Immature natural killer cell (primary cell): Measurements from ENCODE around the gene SBNO1. TPM values are rescaled to one million over a fixed set of nuclear protein-coding genes. Genes with fewer than 3 reads are reported as not detected.
"Not testable (repeated sequence)": the region's sequence is repeated elsewhere in the genome, so short reads cannot be mapped to it uniquely, and the experiment has no call there.

Experiments used
- DNase-seq, 3 donors: peaks; one replicate each; pipeline ENCODE4 v3.0.0; 2022; ENCODE audit warnings: mixed read lengths in 1 of 3
- H3K27ac Mint-ChIP-seq, 6 donors: one replicate each; pipeline ENCODE4 v1.8.0; 2020; ENCODE audit warnings: mixed read lengths in 6 of 6, mild to moderate bottlenecking in 5 of 6, inconsistent platforms in 4 of 6, moderate library complexity in 3 of 6
- H3K27me3 Mint-ChIP-seq, 3 donors: one replicate each; pipeline ENCODE4 v1.8.0; 2020 to 2021; ENCODE audit warnings: low read depth in 3 of 3, mild to moderate bottlenecking in 3 of 3, mixed read lengths in 3 of 3, moderate library complexity in 3 of 3, inconsistent platforms in 1 of 3
- H3K36me3 Mint-ChIP-seq, 3 donors: one replicate each; pipeline ENCODE4 v1.8.0; 2020; ENCODE audit warnings: mixed read lengths in 3 of 3, inconsistent platforms in 2 of 3, mild to moderate bottlenecking in 2 of 3
- H3K4me1 Mint-ChIP-seq, 2 donors: one replicate each; pipeline ENCODE4 v1.8.0; 2020; ENCODE audit warnings: inconsistent platforms in 2 of 2, mild to moderate bottlenecking in 2 of 2, mixed read lengths in 2 of 2, moderate library complexity in 1 of 2
- H3K4me3 Mint-ChIP-seq, 5 donors: one replicate each; pipeline ENCODE4 v1.8.0; 2020; ENCODE audit warnings: mild to moderate bottlenecking in 5 of 5, mixed read lengths in 5 of 5, inconsistent platforms in 3 of 5, moderate library complexity in 3 of 5
- H3K9me3 Mint-ChIP-seq, 6 donors: one replicate each; pipeline ENCODE4 v1.8.0; 2020; ENCODE audit warnings: mild to moderate bottlenecking in 6 of 6, mixed read lengths in 6 of 6, inconsistent platforms in 4 of 6, moderate library complexity in 3 of 6
- polyA plus RNA-seq, 3 donors: library from polyadenylated mRNA; unstranded; fragments of 300-500 nt; fragmentation: Illumina TruSeq; gene quantifications; one replicate each; pipeline ENCODE4 v1.2.3, GENCODE V29; 2021

Gene SBNO1
- polyA plus RNA-seq, 3 donors from 2014 or later, result 20.0 to 34.3 (median 26.9) TPM

GRCh38 chr12:123384318-123384993 is 19.8 kb upstream of the SBNO1 start:
- no peaks in the 10 kb centered on the region for H3K36me3 Mint-ChIP-seq
- H3K27me3 Mint-ChIP-seq, result peaks cover 0 to 2% (median 1%) of the 10 kb centered on the region in 3 donors
- H3K4me3 Mint-ChIP-seq, result peak overlapping the region; percentile 89 to 93 (median 91)
- DNase-seq, result no peak
- no peaks in the 10 kb centered on the region for H3K9me3 Mint-ChIP-seq
- peak overlapping the region in 3 of 6 donors; percentile 49 to 61 (median 51) for H3K27ac Mint-ChIP-seq
- peaks cover 26 to 31% of the 10 kb centered on the region in 2 donors for H3K4me1 Mint-ChIP-seq

GRCh38 chr12:123382684-123383083 is 18.0 kb upstream of the SBNO1 start:
- H3K9me3 Mint-ChIP-seq, result no peaks in the 10 kb centered on the region
- no peaks in the 10 kb centered on the region for H3K36me3 Mint-ChIP-seq
- H3K4me3 Mint-ChIP-seq, result peak overlapping the region in 4 of 5 donors; percentile 47 to 66 (median 60)
- peak overlapping the region in 3 of 6 donors; percentile 13 to 71 (median 41) for H3K27ac Mint-ChIP-seq
- peaks cover 17 to 23% of the 10 kb centered on the region in 2 donors for H3K4me1 Mint-ChIP-seq
- no peak for DNase-seq
- peaks cover 0 to 2% (median 0%) of the 10 kb centered on the region in 3 donors for H3K27me3 Mint-ChIP-seq

GRCh38 chr12:123379391-123379790 is 14.7 kb upstream of the SBNO1 start:
- H3K4me3 Mint-ChIP-seq, result no peak overlapping the region
- H3K9me3 Mint-ChIP-seq, result no peaks in the 10 kb centered on the region
- peaks cover 6 to 9% of the 10 kb centered on the region in 2 donors for H3K4me1 Mint-ChIP-seq
- H3K27me3 Mint-ChIP-seq, result no peaks in the 10 kb centered on the region
- no peak for DNase-seq
- H3K27ac Mint-ChIP-seq, result no peak overlapping the region
- H3K36me3 Mint-ChIP-seq, result no peaks in the 10 kb centered on the region

- not testable (repeated sequence) for H3K9me3 Mint-ChIP-seq, H3K4me1 Mint-ChIP-seq, H3K27ac Mint-ChIP-seq, H3K4me3 Mint-ChIP-seq, H3K36me3 Mint-ChIP-seq, H3K27me3 Mint-ChIP-seq, DNase-seq
Observed at GRCh38 chr12:123372415-123372814, 7.8 kb upstream of the SBNO1 start.

- DNase-seq, H3K4me1 Mint-ChIP-seq, H3K9me3 Mint-ChIP-seq, H3K27ac Mint-ChIP-seq, H3K27me3 Mint-ChIP-seq, H3K36me3 Mint-ChIP-seq, H3K4me3 Mint-ChIP-seq: not testable (repeated sequence)
Observed at GRCh38 chr12:123371667-123372368, 7.2 kb upstream of the SBNO1 start.

- Mint-ChIP-seq H3K4me1 (peaks cover 5 to 12% of the 10 kb centered on the region in 2 donors), H3K9me3 (no peaks in the 10 kb centered on the region), H3K4me3 (no peak overlapping the region), H3K36me3 (no peaks in the 10 kb centered on the region), H3K27ac (no peak overlapping the region), H3K27me3 (peaks cover 6 to 11% (median 9%) of the 10 kb centered on the region in 3 donors)
- no peak for DNase-seq
Observed at GRCh38 chr12:123369229-123369628, 4.6 kb upstream of the SBNO1 start.

- not testable (repeated sequence) for H3K36me3 Mint-ChIP-seq, H3K9me3 Mint-ChIP-seq, H3K27ac Mint-ChIP-seq, H3K4me3 Mint-ChIP-seq, DNase-seq
- Mint-ChIP-seq H3K4me1 (peaks cover 12 to 17% of the 10 kb centered on the region in 2 donors), H3K27me3 (peaks cover 9 to 17% (median 14%) of the 10 kb centered on the region in 3 donors)
Observed at GRCh38 chr12:123368431-123368830, 3.8 kb upstream of the SBNO1 start.

- Mint-ChIP-seq H3K36me3 (no peaks in the 10 kb centered on the region), H3K9me3 (no peaks in the 10 kb centered on the region), H3K27ac (peak overlapping the region in 2 of 6 donors; percentile 66), H3K4me3 (peak overlapping the region in 1 of 5 donors; percentile 6), H3K27me3 (peaks cover 9 to 17% (median 17%) of the 10 kb centered on the region in 3 donors), H3K4me1 (peaks cover 18 to 25% of the 10 kb centered on the region in 2 donors)
- DNase-seq, result no peak
Observed at GRCh38 chr12:123367511-123367910, 2.9 kb upstream of the SBNO1 start.

GRCh38 chr12:123365025-123365917 is 624 bp upstream of the SBNO1 start:
- Mint-ChIP-seq H3K36me3 (no peaks in the 10 kb centered on the region), H3K27me3 (peaks cover 9 to 17% (median 17%) of the 10 kb centered on the region in 3 donors), H3K4me1 (peaks cover 18 to 25% of the 10 kb centered on the region in 2 donors), H3K27ac (peak overlapping the region; percentile 90 to 98 (median 98)), H3K4me3 (peak overlapping the region; percentile 91 to 95 (median 94)), H3K9me3 (no peaks in the 10 kb centered on the region)
- peak; percentile 98 to 99 (median 99) for DNase-seq

GRCh38 chr12:123363740-123364531 is 711 bp downstream of the SBNO1 start:
- peaks cover 9 to 17% (median 17%) of the 10 kb centered on the region in 3 donors for H3K27me3 Mint-ChIP-seq
- no peaks in the 10 kb centered on the region for H3K36me3 Mint-ChIP-seq
- no peaks in the 10 kb centered on the region for H3K9me3 Mint-ChIP-seq
- peak overlapping the region; percentile 75 to 96 (median 92) for H3K27ac Mint-ChIP-seq
- peak in 2 of 3 donors; percentile 21 to 30 for DNase-seq
- peak overlapping the region; percentile 90 to 97 (median 92) for H3K4me3 Mint-ChIP-seq
- H3K4me1 Mint-ChIP-seq, result peaks cover 18 to 25% of the 10 kb centered on the region in 2 donors

GRCh38 chr12:123363390-123363739 is 1.3 kb downstream of the SBNO1 start:
- no peak for DNase-seq
- Mint-ChIP-seq H3K4me1 (peaks cover 18 to 25% of the 10 kb centered on the region in 2 donors), H3K4me3 (peak overlapping the region; percentile 90 to 97 (median 92)), H3K27ac (peak overlapping the region; percentile 75 to 96 (median 92)), H3K27me3 (peaks cover 9 to 17% (median 17%) of the 10 kb centered on the region in 3 donors), H3K9me3 (no peaks in the 10 kb centered on the region), H3K36me3 (no peaks in the 10 kb centered on the region)

GRCh38 chr12:123358035-123358434 is 6.6 kb downstream of the SBNO1 start:
- Mint-ChIP-seq H3K4me1 (peaks cover 21 to 47% of the 10 kb centered on the region in 2 donors), H3K9me3 (no peaks in the 10 kb centered on the region), H3K27me3 (no peaks in the 10 kb centered on the region), H3K4me3 (no peak overlapping the region), H3K27ac (no peak overlapping the region), H3K36me3 (no peaks in the 10 kb centered on the region)
- no peak for DNase-seq

GRCh38 chr12:123356159-123356670 is 8.4 kb downstream of the SBNO1 start:
- no peaks in the 10 kb centered on the region for H3K27me3 Mint-ChIP-seq
- H3K27ac Mint-ChIP-seq, result no peak overlapping the region
- no peaks in the 10 kb centered on the region for H3K36me3 Mint-ChIP-seq
- H3K4me3 Mint-ChIP-seq, result no peak overlapping the region
- H3K4me1 Mint-ChIP-seq, result peaks cover 33 to 61% of the 10 kb centered on the region in 2 donors
- no peaks in the 10 kb centered on the region for H3K9me3 Mint-ChIP-seq
- DNase-seq, result no peak
